ENCODE data around the gene GEMIN2. TPM values are rescaled to one million over a fixed set of nuclear protein-coding genes. Genes with fewer than 3 reads are reported as not detected.
"Not testable (repeated sequence)": the region's sequence is repeated elsewhere in the genome, so short reads cannot be mapped to it uniquely, and the experiment has no call there.

GEMIN2 gene
- total RNA-seq, 1 donor from 2014 or later, result 9.1 TPM

GRCh38 chr14:39176263-39177167, 62.4 kb downstream of the GEMIN2 start:
- DNase-seq (ENCODE audit: low spot score), result no peak

GRCh38 chr14:39177168-39177545, 63.0 kb downstream of the GEMIN2 start:
- DNase-seq (ENCODE audit: low spot score), result no peak

- no peak for DNase-seq (ENCODE audit: low spot score)
Measured at GRCh38 chr14:39179042-39179441, 64.9 kb downstream of the GEMIN2 start.

GRCh38 chr14:39180553-39180952, 66.4 kb downstream of the GEMIN2 start:
- no peak for DNase-seq (ENCODE audit: low spot score)

- DNase-seq (ENCODE audit: low spot score), result no peak
Measured at GRCh38 chr14:39181026-39181692, 67.0 kb downstream of the GEMIN2 start.

GRCh38 chr14:39181693-39182047, 67.5 kb downstream of the GEMIN2 start:
- DNase-seq (ENCODE audit: low spot score), result no peak

GRCh38 chr14:39182770-39183684, 68.9 kb downstream of the GEMIN2 start:
- DNase-seq (ENCODE audit: low spot score), result no peak

GRCh38 chr14:39183685-39184003, 69.5 kb downstream of the GEMIN2 start:
- DNase-seq (ENCODE audit: low spot score), result not testable (repeated sequence)

- DNase-seq (ENCODE audit: low spot score), result no peak
Measured at GRCh38 chr14:39184628-39185255, 70.6 kb downstream of the GEMIN2 start.

GRCh38 chr14:39185256-39186049, 71.3 kb downstream of the GEMIN2 start:
- DNase-seq (ENCODE audit: low spot score), result no peak

Other genes with a start within 250 kb of the GEMIN2 start
- gene SEC23A, start 11.1 kb upstream of the GEMIN2 start, total RNA-seq, result 139 TPM
- 20.5 TPM for gene TRAPPC6B, start 56.0 kb downstream of the GEMIN2 start, total RNA-seq
- gene PNN, start 60.9 kb downstream of the GEMIN2 start, total RNA-seq, result 43.9 TPM
- gene MIA2, start 119.6 kb downstream of the GEMIN2 start, total RNA-seq, result 16.8 TPM